Activated CD8-positive, alpha-beta memory T cell treated with anti-CD3 and anti-CD28 coated beads for 24 hours (primary cell): ENCODE data around the gene SMIM43.
"Not testable (repeated sequence)": the region's sequence is repeated elsewhere in the genome, so short reads cannot be mapped to it uniquely, and the experiment has no call there.

Experiments used
- DNase-seq: peaks from one replicate; pipeline ENCODE4 v3.0.0-alpha.2; 2020

The SMIM43 gene

DNA sequence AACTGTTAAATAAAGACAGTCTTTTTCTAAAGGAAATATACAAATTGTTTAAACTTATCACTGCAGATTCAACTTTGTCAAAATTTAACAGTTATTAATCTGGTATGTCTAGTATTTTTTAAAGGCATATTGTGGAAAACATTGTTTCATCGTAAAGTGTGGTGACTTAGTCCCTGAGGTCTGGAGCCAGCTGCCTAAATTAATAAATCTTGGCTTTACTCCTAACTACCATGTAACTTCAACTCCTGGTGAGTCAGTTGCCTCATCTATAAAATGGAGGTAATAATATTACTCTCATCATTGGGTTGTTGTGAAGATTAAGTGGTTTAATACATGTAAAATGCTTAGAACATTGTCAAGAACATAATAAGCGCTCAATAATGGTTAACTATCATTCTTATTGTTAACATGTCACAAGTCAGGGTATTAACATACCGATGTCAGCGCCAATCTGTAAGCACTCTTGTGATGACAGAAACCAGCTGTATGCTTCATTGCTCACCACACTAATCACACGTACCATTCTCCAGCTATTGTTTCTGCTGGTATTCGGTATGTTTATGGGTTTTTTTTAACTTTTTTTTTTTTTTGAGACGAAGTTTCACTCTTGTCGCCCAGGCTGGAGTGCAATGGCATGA, 14.1 kb upstream of the SMIM43 start:
- DNase-seq, result no peak

- no peak for DNase-seq
Observed at GRCh38 chr4:121777625-121778024, 12.7 kb upstream of the SMIM43 start.

DNA sequence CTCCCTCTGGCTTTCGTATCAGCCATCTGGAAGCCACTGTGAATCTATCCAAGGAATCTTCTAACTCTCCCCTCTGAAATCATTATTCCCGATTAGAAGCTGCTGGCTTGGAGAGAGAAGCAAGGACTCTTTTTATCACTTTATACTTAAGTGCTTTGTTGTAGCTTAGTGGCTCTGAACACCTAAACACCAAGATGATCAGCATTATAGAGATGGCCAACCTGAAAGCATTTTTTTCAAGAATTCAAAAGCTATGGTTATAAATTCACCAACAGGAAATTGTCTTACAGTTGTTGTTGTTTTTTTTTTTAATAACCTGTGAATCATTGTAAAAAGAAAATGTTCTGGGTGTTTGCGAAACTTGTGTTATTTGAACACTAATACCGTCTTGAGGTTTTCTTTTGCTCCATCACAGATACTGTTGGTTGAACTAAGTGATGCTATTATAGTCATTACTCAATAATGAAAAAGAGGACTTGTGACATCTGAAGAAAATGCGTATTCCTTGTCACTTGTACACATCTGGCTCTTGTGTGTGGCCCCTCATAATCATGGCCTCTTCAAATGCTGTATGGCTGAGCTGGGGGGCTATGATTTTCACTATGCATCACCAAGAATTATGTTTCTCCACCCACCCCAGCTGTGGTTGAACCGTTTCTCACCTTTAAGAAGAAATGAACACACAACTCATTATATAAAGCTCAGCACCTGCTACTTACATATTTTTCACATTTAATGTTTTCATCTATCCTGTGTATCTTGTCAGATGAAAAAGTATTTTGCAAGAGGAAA, 11.8 kb upstream of the SMIM43 start:
- no peak for DNase-seq

DNA sequence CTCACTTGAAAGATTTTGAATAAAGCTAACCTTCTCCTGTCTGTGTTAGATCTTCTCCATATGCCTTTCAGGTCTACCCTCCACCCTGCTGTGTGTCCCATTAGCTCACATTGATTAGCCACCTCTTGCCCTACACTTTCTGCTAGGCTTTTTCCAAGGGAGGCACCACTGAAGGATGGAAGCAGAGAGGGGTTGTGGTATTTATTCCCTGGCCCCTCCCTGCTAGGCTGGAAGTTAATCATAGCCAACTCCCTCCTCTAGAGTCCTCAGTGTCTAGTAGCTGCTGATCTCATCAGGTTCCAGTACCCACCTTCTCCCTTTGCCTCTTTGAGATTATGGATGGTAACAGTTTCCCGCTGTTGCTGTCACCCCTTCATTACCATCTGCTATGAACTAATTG, 8.9 kb upstream of the SMIM43 start:
- no peak for DNase-seq

- DNase-seq, result no peak
Observed at GRCh38 chr4:121771869-121772268, 6.9 kb upstream of the SMIM43 start.

DNA sequence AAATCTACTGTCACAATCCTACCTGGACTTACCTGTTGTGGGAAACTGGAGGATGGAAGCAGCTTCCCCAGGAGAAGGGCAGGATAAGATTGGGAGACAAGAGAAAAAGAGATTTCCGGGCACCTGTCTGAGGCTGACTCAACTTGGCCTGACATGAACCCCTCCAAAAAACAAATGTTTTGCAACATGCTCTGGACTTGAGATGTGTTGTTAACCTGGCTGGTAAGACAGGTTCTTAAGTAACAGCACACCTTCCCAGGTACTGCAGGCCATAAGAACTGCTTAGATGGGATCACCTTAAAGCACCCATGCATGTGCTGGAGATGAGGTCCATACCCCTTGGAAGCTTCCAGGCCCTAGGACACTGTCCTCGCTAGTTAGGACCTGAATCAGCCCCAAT, 4.4 kb upstream of the SMIM43 start:
- no peak for DNase-seq

DNA sequence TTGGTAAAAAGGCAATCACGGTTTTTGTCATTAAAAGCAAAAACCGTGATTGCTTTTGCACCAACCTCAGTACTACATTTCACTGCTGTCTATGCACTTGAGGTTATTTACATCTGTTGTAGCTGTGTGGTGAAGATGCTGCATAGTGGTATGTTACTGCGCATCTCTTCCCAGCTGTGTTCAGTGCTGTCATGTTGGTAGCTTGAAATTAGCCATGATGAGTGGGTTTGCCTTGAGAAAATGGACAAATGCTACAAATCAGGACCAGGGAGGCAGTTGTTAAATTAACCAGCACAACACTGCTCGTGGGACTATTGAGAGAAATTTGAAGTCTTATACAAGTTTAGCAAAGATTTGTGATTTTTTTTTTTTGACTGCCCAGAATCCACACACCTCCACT, 2.2 kb upstream of the SMIM43 start:
- DNase-seq, result no peak

GRCh38 chr4:121765971-121766538, 1.1 kb upstream of the SMIM43 start:
- DNase-seq, result no peak

GRCh38 chr4:121765368-121765705, 373 bp upstream of the SMIM43 start:
- DNase-seq, result no peak

- no peak for DNase-seq
Observed at GRCh38 chr4:121764303-121764701, 662 bp downstream of the SMIM43 start.

- DNase-seq, result no peak
Observed at GRCh38 chr4:121760205-121760604, 4.8 kb downstream of the SMIM43 start.

DNA sequence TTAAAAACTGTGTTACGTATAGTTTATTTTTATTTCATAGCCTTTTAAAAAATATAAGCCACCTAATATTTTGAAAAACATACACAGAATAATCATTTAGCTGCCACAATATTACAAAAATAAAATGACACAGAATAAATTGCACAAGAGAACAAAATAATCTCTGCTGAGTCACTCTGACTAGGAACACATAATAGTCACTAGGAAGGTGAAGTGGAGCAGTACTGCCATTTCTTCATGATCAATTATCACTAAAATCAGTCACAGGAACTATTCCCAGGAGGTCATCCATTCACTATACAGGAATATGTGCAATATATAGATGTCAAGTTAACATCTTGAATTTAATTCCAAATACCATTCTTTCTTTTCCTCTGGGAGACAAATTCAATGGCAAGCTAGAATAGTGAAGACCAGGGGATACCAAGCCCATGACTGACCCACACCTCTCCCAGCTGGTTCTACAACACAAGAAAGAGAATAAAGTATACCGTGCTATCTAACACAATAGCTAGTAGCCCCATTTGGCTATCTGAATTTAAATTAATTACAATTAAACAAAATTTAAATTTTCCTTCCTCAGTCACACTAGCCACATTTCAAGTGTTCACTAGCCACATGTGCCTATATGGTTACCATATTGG, 5.9 kb downstream of the SMIM43 start:
- DNase-seq, result no peak

DNA sequence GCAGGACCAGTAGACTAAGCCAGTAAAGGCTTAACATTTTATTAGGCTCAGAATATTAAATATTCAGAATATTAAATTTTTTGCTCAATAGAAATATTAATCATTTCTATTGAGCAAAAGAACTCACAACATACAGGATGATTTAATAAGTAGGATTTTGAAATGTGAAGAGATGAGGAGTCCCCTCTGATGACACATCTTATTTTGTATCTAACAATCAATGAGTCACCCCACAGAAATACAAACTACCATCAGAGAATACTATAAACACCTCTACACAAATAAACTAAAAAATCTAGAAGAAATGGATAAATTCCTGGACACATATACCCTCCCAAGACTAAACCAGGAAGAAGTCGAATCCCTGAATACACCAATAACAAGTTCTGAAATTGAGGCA, 12.8 kb downstream of the SMIM43 start:
- not testable (repeated sequence) for DNase-seq

DNA sequence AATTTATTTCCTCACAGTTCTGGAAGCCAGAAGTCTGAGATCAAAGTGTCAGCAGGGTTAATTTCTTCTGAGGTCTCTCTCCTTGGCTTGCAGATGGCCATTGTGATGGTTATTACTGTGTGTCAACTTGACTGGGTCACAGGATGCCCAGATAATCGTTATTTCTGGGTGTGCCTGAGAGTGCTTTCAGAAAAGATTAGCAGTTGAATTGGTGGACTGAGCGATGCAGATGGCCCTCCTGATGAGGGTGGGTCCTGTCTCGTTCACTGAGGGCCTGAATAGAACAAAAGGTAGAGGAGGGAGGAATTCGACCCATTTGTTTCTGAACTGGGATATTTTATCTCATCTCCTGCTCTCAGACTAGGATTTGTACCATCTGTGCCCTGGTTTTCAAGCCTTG, 15.7 kb downstream of the SMIM43 start:
- DNase-seq, result no peak

DNA sequence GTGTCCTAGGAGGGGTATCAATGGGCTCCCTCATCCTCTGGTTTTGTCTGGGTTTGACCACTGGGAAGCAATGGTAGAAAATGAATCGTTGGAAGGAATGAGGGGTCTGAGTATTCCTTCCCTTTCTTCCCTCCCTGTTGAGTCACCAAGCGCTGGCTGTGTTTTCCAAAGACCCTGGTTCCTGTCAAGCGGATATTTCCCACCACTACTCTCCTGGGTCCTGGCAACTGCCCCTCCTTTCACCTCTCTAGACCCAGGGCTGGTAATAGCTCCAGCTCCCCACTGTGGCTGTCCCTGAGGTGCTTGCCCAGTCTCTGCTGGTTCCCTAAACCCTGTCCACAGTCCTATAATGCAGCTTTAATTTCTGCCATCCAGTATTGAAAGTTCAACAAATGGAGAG, 22.2 kb downstream of the SMIM43 start:
- DNase-seq, result no peak

GRCh38 chr4:121741751-121742150, 23.2 kb downstream of the SMIM43 start:
- DNase-seq, result no peak

- no peak for DNase-seq
Observed at GRCh38 chr4:121740796-121741409, 24.1 kb downstream of the SMIM43 start.

GRCh38 chr4:121739575-121739974, 25.4 kb downstream of the SMIM43 start:
- DNase-seq, result no peak

DNA sequence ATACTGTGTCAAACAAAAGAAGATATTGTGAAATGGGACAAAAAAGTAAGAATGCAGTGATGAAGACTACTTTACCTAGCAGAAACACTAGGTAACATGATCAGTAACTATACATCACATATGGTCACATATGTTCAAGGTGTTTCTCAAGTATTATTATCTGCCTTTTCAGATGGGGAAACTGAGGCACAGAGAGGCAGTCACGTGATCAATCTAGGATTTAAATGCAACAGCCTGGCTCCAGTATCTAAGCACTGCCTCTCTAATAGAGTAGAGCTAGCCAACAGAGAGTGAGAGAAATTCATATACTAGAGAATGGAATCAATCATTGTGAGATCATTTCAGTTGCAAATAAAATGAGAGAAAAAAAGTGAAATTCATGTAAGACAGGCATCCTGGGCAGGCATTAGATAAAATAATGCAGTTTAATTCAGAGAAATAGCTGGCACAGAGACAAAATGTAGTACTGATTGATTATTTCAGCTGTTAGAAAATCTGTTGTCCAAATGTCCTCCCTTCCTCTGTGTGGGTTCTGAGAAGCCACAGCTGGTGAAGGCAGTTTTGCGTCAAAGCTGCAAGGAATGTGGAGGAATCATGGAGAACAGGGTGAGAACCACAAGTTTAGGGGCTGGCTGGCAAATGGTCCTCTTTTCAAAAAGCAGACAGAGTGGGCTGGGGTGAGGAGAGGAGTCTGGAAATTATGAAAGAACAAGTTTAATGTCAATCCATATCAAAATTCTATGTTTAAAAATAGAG, 26.0 kb downstream of the SMIM43 start:
- no peak for DNase-seq

GRCh38 chr4:121737846-121738554, 27.0 kb downstream of the SMIM43 start:
- DNase-seq, result no peak

DNA sequence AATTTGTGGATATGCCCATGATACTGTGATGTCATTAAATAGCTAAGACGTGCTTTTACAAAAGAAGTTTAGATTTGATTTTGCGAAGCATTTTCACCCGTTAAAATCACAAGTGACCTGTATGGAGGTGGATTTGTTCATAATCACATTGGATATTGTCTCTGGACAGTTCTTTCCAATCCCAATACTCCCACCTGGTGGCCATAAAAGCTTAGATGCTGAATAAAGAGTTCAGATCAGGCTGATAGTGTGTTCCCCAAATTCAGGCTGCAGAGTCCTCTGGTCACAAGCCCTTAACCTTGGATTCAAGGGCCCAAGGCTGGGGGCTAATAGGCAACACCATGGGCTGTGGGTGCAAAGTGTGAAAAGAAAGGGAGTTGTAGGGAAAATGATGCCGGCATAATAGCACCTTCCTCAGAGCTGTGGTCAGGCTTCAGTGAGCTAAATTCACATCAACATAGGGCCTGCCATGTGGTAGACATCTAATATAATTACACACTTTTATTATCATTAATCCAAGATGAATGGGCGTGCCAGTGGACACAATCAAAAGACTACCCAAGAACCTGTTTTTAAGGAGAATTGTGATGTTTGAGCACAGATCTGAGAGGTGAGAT, 28.1 kb downstream of the SMIM43 start:
- no peak for DNase-seq

DNA sequence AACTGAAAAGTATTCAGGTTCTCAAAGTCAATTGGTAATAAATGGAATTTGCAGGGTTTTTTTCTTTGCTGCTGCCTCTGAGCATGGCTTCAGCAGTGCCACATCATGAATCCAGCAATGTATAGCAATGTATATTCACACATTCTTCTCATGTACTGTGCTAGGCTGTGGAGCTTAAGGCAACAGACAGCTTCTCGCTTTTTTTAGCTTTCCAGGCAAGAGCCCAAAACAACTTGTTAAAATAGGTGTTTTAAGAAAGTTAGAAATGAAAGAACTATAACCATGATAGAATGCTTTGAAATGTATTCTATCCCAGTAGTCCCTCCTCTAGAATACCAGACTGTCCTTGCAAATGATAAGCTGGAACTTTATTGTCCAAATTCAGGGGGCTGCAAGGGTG, 30.4 kb downstream of the SMIM43 start:
- DNase-seq, result no peak
